ENCODE results near the gene ZDHHC11B.

The ZDHHC11B gene

GRCh38 chr5:664994-665360 is 119.6 kb downstream of the ZDHHC11B start:
- TF ChIP-seq, protein P1, sequence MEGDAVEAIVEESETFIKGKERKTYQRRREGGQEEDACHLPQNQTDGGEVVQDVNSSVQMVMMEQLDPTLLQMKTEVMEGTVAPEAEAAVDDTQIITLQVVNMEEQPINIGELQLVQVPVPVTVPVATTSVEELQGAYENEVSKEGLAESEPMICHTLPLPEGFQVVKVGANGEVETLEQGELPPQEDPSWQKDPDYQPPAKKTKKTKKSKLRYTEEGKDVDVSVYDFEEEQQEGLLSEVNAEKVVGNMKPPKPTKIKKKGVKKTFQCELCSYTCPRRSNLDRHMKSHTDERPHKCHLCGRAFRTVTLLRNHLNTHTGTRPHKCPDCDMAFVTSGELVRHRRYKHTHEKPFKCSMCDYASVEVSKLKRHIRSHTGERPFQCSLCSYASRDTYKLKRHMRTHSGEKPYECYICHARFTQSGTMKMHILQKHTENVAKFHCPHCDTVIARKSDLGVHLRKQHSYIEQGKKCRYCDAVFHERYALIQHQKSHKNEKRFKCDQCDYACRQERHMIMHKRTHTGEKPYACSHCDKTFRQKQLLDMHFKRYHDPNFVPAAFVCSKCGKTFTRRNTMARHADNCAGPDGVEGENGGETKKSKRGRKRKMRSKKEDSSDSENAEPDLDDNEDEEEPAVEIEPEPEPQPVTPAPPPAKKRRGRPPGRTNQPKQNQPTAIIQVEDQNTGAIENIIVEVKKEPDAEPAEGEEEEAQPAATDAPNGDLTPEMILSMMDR (IDR thresholded peaks at IDR 0.05), result no peak
- Histone ChIP-seq H3K27ac (no peak overlapping the region), H3K27me3 (no peaks in the 10 kb centered on the region), H3K4me3 (no peak overlapping the region), H3K36me3 (peaks cover 24 to 78% (median 56%) of the 10 kb centered on the region in 3 donors), H3K4me1 (no peaks in the 10 kb centered on the region), H3K9me3 (no peaks in the 10 kb centered on the region)
- no peak for DNase-seq
- intact Hi-C loops (cut with DNase I; ENCODE audit: low total_unique reads), result no loop called here

- no peaks in the 10 kb centered on the region for H3K9me3 ChIP-seq
- no peaks in the 10 kb centered on the region for H3K4me1 ChIP-seq
- H3K27ac ChIP-seq, result no peak overlapping the region
- TF ChIP-seq, protein P1 (IDR thresholded peaks at IDR 0.05), result no peak
- intact Hi-C loops (cut with DNase I; ENCODE audit: low total_unique reads), result no loop called here
- DNase-seq, result no peak
- H3K4me3 ChIP-seq, result no peak overlapping the region
- no peaks in the 10 kb centered on the region for H3K27me3 ChIP-seq
- H3K36me3 ChIP-seq, result peaks cover 29 to 83% (median 61%) of the 10 kb centered on the region in 3 donors
Measured at GRCh38 chr5:664343-664993, 120.1 kb downstream of the ZDHHC11B start.

DNA sequence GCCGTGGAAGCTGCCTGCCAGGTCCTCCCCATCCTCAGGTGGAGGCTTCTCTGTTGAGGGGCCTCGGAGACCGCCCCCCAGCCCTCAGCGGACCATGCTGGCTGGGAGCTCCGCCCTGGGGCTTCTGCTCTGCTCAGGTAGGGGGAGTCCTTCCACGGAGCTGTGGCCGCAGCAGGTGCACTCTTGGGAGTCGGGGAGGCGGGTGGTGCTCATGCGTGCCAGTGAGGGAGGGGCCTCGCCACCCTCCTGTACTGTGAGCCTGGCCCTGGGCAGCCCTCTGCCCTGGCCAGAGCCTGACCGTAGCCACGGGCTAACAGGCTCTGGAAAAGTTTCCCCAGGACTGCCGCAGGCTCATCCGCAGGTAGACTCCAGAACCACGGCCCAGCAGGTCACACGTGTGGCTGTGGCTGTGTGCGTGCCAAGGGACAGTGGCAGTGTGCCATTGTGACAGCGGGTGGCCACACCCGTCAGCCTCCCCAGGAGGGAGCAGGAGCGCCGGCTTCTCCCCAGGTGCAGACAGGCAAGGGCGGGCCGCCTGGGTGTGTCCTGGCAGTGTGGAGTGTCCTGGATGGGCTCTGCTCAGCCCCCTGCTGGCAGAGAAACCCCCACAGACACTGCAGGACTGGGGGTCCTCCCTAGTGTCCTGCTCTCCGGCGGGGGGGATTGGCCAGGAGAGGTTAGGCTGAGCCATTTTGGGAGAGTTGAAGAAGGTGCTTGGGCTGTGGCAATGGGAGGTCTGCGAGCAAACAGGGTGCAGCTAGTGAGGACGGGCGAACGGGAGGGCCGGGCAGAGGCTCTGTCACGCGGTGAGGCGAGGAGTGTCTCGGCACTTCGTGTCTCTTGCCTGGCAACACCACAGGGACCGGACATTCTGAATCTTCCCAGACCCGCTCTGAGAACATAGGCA is 120.8 kb downstream of the ZDHHC11B start:
- Histone ChIP-seq H3K27me3 (no peaks in the 10 kb centered on the region), H3K36me3 (peaks cover 32 to 90% (median 68%) of the 10 kb centered on the region in 3 donors), H3K4me1 (no peaks in the 10 kb centered on the region), H3K4me3 (no peak overlapping the region), H3K27ac (no peak overlapping the region), H3K9me3 (no peaks in the 10 kb centered on the region)
- intact Hi-C loops (cut with DNase I; ENCODE audit: low total_unique reads), result no loop called here
- TF ChIP-seq, protein P1 (IDR thresholded peaks at IDR 0.05), result no peak
- peak in 1 of 2 donors; percentile 63 for DNase-seq

DNA sequence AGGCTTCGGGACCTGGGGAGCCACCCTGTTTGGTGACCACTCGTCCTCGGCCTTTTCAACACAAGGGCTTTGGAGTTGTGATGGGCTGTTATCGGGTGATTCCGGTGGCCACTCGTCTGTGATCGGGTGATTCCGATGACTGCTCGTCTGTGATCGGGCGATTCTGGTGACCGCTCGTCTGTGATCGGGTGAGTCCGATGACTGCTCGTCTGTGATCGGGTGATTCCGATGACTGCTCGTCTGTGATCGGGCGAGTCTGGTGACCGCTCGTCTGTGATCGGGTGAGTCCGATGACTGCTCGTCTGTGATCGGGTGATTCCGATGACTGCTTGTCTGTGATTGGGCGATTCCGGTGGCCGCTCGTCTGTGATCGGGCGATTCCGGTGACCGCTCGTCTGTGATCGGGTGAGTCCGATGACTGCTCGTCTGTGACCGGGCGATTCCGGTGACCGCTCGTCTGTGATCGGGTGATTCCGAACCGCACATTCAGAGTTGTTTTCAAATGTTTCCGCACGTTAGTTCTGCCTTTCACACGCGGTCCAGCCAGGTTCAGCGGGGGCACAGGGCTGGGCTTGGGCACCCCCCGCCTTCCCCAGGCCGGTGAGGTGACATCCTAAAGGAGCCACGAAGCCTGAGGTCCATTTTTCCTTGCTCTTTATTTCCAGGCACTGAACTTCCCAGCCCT is 121.6 kb downstream of the ZDHHC11B start:
- Histone ChIP-seq H3K4me3 (no peak overlapping the region), H3K36me3 (peaks cover 34 to 90% (median 71%) of the 10 kb centered on the region in 3 donors), H3K9me3 (peaks cover 0 to 4% (median 0%) of the 10 kb centered on the region in 3 donors), H3K4me1 (no peaks in the 10 kb centered on the region), H3K27me3 (no peaks in the 10 kb centered on the region), H3K27ac (no peak overlapping the region)
- intact Hi-C loops (cut with DNase I; ENCODE audit: low total_unique reads), result no loop called here
- DNase-seq, result no peak
- TF ChIP-seq, protein P1 (IDR thresholded peaks at IDR 0.05), result no peak

DNA sequence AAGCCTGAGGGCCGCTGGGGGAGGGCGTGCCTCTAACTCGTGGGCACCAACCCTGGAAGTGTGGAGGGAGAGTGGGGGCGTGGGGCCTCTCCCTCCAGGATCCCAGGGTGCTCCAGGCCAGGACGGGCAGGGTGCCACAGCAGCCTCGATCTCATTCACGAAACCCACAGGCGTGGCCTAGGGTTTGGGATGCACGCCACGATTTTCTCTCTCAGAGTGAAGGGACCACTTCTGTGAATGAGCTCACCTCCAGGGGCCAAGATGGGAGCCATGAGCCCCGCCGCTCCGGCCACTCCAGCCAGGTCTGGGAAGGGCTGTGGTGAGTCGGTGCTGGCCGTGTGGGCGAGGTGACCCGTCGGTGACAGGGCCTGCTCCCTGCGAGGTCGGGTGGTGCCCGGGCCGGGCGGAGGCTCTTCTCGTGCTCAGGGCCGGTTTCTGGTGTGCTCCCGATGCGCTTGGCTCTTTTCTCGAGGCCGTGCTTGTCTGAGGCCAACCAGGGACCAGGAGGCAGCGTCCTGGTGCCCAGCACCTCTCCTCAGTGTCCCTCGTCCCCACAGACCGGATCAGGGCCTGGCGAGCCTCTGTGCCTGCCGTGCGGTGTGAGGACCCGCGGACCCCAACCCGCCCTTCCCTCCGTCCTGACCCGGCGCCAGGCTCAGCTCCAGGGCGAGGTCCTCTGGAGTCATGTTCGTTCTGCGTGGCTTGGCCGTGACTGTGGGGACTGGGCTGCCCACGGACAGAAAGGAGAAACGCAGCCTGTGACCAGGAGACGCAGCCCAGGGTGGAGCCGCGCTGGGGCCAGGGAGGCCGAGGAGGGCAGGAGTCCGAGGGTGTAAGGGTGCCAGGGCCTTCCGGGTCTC is 122.4 kb downstream of the ZDHHC11B start:
- Histone ChIP-seq H3K27me3 (no peaks in the 10 kb centered on the region), H3K4me3 (no peak overlapping the region), H3K36me3 (peaks cover 39 to 96% (median 78%) of the 10 kb centered on the region in 3 donors), H3K9me3 (peaks cover 0 to 4% (median 0%) of the 10 kb centered on the region in 3 donors), H3K4me1 (no peaks in the 10 kb centered on the region), H3K27ac (no peak overlapping the region)
- TF ChIP-seq, protein P1 (IDR thresholded peaks at IDR 0.05), result no peak
- intact Hi-C loops (cut with DNase I; ENCODE audit: low total_unique reads), result no loop called here
- peak in 1 of 2 donors; percentile 65 for DNase-seq

All from tibial artery (tissue), 4 donors.